GM21528 (cell line): ENCODE results near the gene CSN2.

Source experiments
- ATAC-seq: cut with Tn5 transposase; IDR thresholded peaks from one replicate; pipeline ENCODE4 v1.9.1; 2021; ENCODE audit warnings: mild to moderate bottlenecking, moderate library complexity; ENCODE audit not compliant: unreplicated experiment, low FRiP score

CSN2 gene

GRCh38 chr4:69907151-69907550 is 58.4 kb downstream of the CSN2 start:
- ATAC-seq = no peak
